SU-DHL-6 (cell line): ENCODE data around the gene ASAP2.

Experiments used
- H2AFZ ChIP-seq: fragments of 200-600 bp; sonication (generic); 2 replicates; pipeline ENCODE4 v1.6.1; 2014; ENCODE audit warnings: low read depth, mild to moderate bottlenecking, moderate library complexity, mixed read lengths, antibody characterized with exemption, low read length; ENCODE audit not compliant: severe bottlenecking
- H3F3A ChIP-seq: fragments of 200-600 bp; shearing (Covaris generic); 2 replicates; pipeline ENCODE4 v1.6.0; 2016; ENCODE audit warnings: antibody characterized with exemption, mild to moderate bottlenecking; ENCODE audit not compliant: insufficient read depth
- H3K27ac ChIP-seq: fragments of 200-600 bp; sonication (generic); 2 replicates; pipeline ENCODE4 v1.5.1; 2016; ENCODE audit warnings: low read depth, mild to moderate bottlenecking, low read length, moderate library complexity, mixed read lengths
- H3K27me3 ChIP-seq: fragments of 200-600 bp; sonication (generic), shearing (Covaris generic); 2 replicates; pipeline ENCODE4 v1.6.0; 2014; ENCODE audit warnings: mild to moderate bottlenecking, low read length
- H3K36me3 ChIP-seq: fragments of 200-600 bp; sonication (generic); 2 replicates; pipeline ENCODE4 v1.6.1; 2014; ENCODE audit warnings: mild to moderate bottlenecking, low read length, mixed read lengths
- H3K4me2 ChIP-seq: fragments of 300-600, 200-600 bp; shearing (Covaris generic), sonication (generic); 2 replicates; pipeline ENCODE4 v1.6.0; 2014; ENCODE audit warnings: low read length, low read depth, mild to moderate bottlenecking; ENCODE audit not compliant: poor library complexity, severe bottlenecking
- H3K4me3 ChIP-seq: fragments of 200-600 bp; sonication (generic); 2 replicates; pipeline ENCODE4 v1.5.1; 2014; ENCODE audit warnings: antibody characterized with exemption, low read length, mild to moderate bottlenecking, mixed read lengths; ENCODE audit not compliant: insufficient read depth, poor library complexity, severe bottlenecking
- H3K79me2 ChIP-seq: fragments of 200-600 bp; sonication (generic); 2 replicates; pipeline ENCODE4 v1.6.1; 2014; ENCODE audit warnings: mild to moderate bottlenecking, low read length, moderate library complexity; ENCODE audit not compliant: insufficient read depth
- H3K9ac ChIP-seq: fragments of 200-600 bp; sonication (generic); 2 replicates; pipeline ENCODE4 v1.7.0; 2014; ENCODE audit warnings: mild to moderate bottlenecking, low read length
- H3K9me2 ChIP-seq: fragments of 200-600 bp; sonication (generic); replicated peaks from 2 replicates; pipeline ENCODE4 v1.6.1; 2014; ENCODE audit warnings: low read length; ENCODE audit not compliant: insufficient read depth
- H3K9me3 ChIP-seq: fragments of 200-600 bp; sonication (generic); 2 replicates; pipeline ENCODE4 v1.6.1; 2014; ENCODE audit warnings: low read length, mixed read lengths; ENCODE audit not compliant: insufficient read depth
- H4K20me1 ChIP-seq: fragments of 200-600 bp; sonication (generic); 2 replicates; pipeline ENCODE4 v1.6.1; 2014; ENCODE audit warnings: low read depth, mild to moderate bottlenecking, antibody characterized with exemption, low read length, moderate library complexity, mixed read lengths
- EZH2phosphoT487 ChIP-seq: fragments of 200-600 bp; sonication (generic), shearing (Covaris generic); conservative IDR thresholded peaks from 2 replicates; pipeline ENCODE4 v1.6.1; 2018; ENCODE audit warnings: mild to moderate bottlenecking, antibody characterized with exemption, low read length, moderate library complexity, mixed read lengths
- TF ChIP-seq, protein P1 (sequence below): fragments of 200-600 bp; sonication (generic); IDR thresholded peaks from one replicate; pipeline ENCODE4 v1.5.1; 2017; ENCODE audit warnings: antibody characterized with exemption, mild to moderate bottlenecking, low read length, moderate library complexity; ENCODE audit not compliant: insufficient read depth, poor library complexity, severe bottlenecking

The ASAP2 gene

DNA sequence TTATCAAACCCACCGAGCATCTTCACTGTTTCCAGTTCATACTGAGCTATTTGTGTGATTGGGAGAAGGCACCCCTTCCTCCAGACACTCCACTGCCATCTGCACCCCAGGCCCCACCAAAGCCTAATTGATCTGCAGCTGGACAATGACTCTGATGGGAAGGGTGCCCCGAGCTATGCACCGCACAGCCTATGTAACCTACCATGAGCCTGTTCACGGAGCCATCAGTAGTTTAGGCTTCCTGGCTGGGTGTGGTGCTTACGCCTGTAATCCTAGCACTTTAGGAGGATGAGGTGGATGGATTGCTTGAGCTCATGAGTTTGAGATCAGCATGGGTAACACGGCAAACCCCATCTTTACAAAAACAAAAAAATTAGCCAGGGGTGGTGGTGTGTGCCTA is 17.8 kb upstream of the ASAP2 start:
- Histone ChIP-seq H3K27ac (no peak overlapping the region), H3K27me3 (no peaks in the 10 kb centered on the region), H3K9ac (no peak overlapping the region), H3K4me3 (no peak overlapping the region), H2AFZ (no peak overlapping the region), H3K4me2 (no peak overlapping the region), H3K9me3 (no peaks in the 10 kb centered on the region), H3F3A (no peaks in the 10 kb centered on the region), H3K36me3 (no peaks in the 10 kb centered on the region), H3K79me2 (no peaks in the 10 kb centered on the region), H3K9me2 (no peaks in the 10 kb centered on the region), H4K20me1 (no peaks in the 10 kb centered on the region)
- TF ChIP-seq EZH2phosphoT487, result no peak
- TF ChIP-seq, protein P1, sequence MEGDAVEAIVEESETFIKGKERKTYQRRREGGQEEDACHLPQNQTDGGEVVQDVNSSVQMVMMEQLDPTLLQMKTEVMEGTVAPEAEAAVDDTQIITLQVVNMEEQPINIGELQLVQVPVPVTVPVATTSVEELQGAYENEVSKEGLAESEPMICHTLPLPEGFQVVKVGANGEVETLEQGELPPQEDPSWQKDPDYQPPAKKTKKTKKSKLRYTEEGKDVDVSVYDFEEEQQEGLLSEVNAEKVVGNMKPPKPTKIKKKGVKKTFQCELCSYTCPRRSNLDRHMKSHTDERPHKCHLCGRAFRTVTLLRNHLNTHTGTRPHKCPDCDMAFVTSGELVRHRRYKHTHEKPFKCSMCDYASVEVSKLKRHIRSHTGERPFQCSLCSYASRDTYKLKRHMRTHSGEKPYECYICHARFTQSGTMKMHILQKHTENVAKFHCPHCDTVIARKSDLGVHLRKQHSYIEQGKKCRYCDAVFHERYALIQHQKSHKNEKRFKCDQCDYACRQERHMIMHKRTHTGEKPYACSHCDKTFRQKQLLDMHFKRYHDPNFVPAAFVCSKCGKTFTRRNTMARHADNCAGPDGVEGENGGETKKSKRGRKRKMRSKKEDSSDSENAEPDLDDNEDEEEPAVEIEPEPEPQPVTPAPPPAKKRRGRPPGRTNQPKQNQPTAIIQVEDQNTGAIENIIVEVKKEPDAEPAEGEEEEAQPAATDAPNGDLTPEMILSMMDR, result no peak

- Histone ChIP-seq H3K9me2 (no peaks in the 10 kb centered on the region), H2AFZ (no peak overlapping the region), H3K27me3 (no peaks in the 10 kb centered on the region), H3F3A (no peaks in the 10 kb centered on the region), H3K4me2 (no peak overlapping the region), H3K36me3 (no peaks in the 10 kb centered on the region), H3K79me2 (no peaks in the 10 kb centered on the region), H3K27ac (no peak overlapping the region), H3K9ac (no peak overlapping the region), H3K9me3 (no peaks in the 10 kb centered on the region), H4K20me1 (no peaks in the 10 kb centered on the region), H3K4me3 (no peak overlapping the region)
- TF ChIP-seq, protein P1, result no peak
- no peak for TF ChIP-seq EZH2phosphoT487
These were observed 16.7 kb upstream of the ASAP2 start for GRCh38 chr2:9189901-9190300.

GRCh38 chr2:9191041-9191481 is 15.6 kb upstream of the ASAP2 start:
- no peaks in the 10 kb centered on the region for H3K79me2 ChIP-seq
- no peak overlapping the region for H3K9ac ChIP-seq
- no peak overlapping the region for H2AFZ ChIP-seq
- no peaks in the 10 kb centered on the region for H4K20me1 ChIP-seq
- no peaks in the 10 kb centered on the region for H3K9me3 ChIP-seq
- H3K36me3 ChIP-seq, result no peaks in the 10 kb centered on the region
- no peaks in the 10 kb centered on the region for H3K9me2 ChIP-seq
- H3K4me3 ChIP-seq, result no peak overlapping the region
- no peaks in the 10 kb centered on the region for H3K27me3 ChIP-seq
- H3K4me2 ChIP-seq, result no peak overlapping the region
- TF ChIP-seq, protein P1, result no peak
- TF ChIP-seq EZH2phosphoT487, result no peak
- no peaks in the 10 kb centered on the region for H3F3A ChIP-seq
- H3K27ac ChIP-seq, result no peak overlapping the region

DNA sequence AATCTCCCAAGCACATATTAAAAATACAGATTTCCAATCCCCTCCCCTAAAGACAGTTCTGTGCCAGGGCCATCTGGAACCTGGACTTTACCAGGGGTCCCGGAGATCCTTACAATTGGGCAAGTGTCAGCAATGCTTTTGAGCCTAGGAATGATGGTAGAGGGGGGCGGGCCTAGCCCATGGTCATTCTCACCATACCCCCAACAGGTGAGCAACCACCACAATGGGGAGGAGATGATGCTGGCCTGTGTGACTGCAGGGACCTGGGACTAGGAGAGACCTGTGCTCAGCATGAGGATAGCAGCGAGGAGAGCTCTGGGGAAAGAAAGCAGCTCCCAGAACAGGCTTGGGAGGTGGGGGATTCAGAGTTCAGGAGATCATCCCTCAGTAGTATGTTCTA is 13.9 kb upstream of the ASAP2 start:
- H3K4me2 ChIP-seq, result no peak overlapping the region

More for the DNA sequence above, 13.9 kb upstream of the ASAP2 start:
- Histone ChIP-seq H2AFZ (no peak overlapping the region), H3K9me2 (no peaks in the 10 kb centered on the region), H3K27ac (no peak overlapping the region), H3F3A (no peaks in the 10 kb centered on the region), H3K4me3 (no peak overlapping the region), H3K9me3 (no peaks in the 10 kb centered on the region), H3K27me3 (no peaks in the 10 kb centered on the region), H3K79me2 (no peaks in the 10 kb centered on the region), H4K20me1 (no peaks in the 10 kb centered on the region), H3K36me3 (no peaks in the 10 kb centered on the region), H3K9ac (no peak overlapping the region)
- TF ChIP-seq, protein P1, result no peak
- no peak for TF ChIP-seq EZH2phosphoT487
